ENCODE data around the gene TAS2R1. TPM values are rescaled to one million over a fixed set of nuclear protein-coding genes. Genes with fewer than 3 reads are reported as not detected.
"Not testable (repeated sequence)": the region's sequence is repeated elsewhere in the genome, so short reads cannot be mapped to it uniquely, and the experiment has no call there.

TAS2R1 gene
- total and polyA plus RNA-seq, 7 donors: not detected

GRCh38 chr5:9608093-9608492, 22.1 kb downstream of the TAS2R1 start:
- Histone ChIP-seq H3K27ac (no peak overlapping the region), H3K4me3 (no peak overlapping the region), H3K4me1 (no peaks in the 10 kb centered on the region), H3K9me3 (peaks cover 0 to 3% (median 0%) of the 10 kb centered on the region in 4 donors), H3K27me3 (no peaks in the 10 kb centered on the region), H3K36me3 (no peaks in the 10 kb centered on the region)
- TF ChIP-seq CTCF (IDR thresholded peaks at IDR 0.05) (no peak), POLR2AphosphoS5 (IDR thresholded peaks at IDR 0.05) (no peak), POLR2A (IDR thresholded peaks at IDR 0.05) (no peak), EP300 (IDR thresholded peaks at IDR 0.05) (no peak)
- intact Hi-C loops (cut with DNase I): no loop called here
- WGBS, 2 donors: 86 to 90% methylated on average over 2 of the region's 2 CpGs
- DNase-seq: no peak

GRCh38 chr5:9605041-9605838, 24.9 kb downstream of the TAS2R1 start:
- Histone ChIP-seq H3K36me3 (no peaks in the 10 kb centered on the region), H3K9me3 (no peaks in the 10 kb centered on the region)

DNA sequence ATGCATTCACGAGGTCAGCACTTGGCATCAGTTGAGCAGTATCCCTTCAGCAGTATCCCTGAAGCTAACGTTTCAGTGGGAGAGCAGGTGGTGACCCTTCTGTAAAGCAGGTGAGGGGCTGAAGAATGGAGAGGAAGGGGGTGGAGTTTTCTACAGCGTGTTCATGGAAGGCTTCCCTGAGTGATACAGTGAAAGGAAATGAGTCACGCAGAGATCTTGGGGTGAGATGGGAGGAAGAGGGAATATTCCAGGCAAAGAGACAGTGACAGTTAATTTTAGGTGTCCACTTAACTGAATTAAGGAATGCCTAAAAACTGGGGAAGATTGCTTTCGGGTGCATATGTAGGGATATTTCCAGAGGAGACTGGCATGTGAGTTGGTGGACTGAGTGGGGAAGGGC, 25.7 kb downstream of the TAS2R1 start:
- WGBS, 2 donors: 76 to 89% methylated on average over 5 of the region's 5 CpGs
- intact Hi-C loops (cut with DNase I): no loop called here
- Histone ChIP-seq H3K27me3 (no peaks in the 10 kb centered on the region), H3K4me1 (no peaks in the 10 kb centered on the region), H3K4me3 (no peak overlapping the region), H3K27ac (no peak overlapping the region), H3K36me3 (no peaks in the 10 kb centered on the region), H3K9me3 (no peaks in the 10 kb centered on the region)
- TF ChIP-seq POLR2AphosphoS5 (IDR thresholded peaks at IDR 0.05) (no peak), POLR2A (IDR thresholded peaks at IDR 0.05) (no peak), CTCF (IDR thresholded peaks at IDR 0.05) (no peak), EP300 (IDR thresholded peaks at IDR 0.05) (no peak)
- DNase-seq: no peak

More at GRCh38 chr5:9605041-9605838, 24.9 kb downstream of the TAS2R1 start:
- no peaks in the 10 kb centered on the region for H3K4me1 ChIP-seq
- H3K4me3 ChIP-seq: no peak overlapping the region
- no peak overlapping the region for H3K27ac ChIP-seq
- 75 to 93% methylated on average over 6 of the region's 6 CpGs for WGBS, 2 donors
- TF ChIP-seq POLR2AphosphoS5 (IDR thresholded peaks at IDR 0.05) (no peak), POLR2A (IDR thresholded peaks at IDR 0.05) (no peak), CTCF (IDR thresholded peaks at IDR 0.05) (no peak), EP300 (IDR thresholded peaks at IDR 0.05) (no peak)
- intact Hi-C loops (cut with DNase I): no loop called here
- no peak for DNase-seq
- H3K27me3 ChIP-seq: no peaks in the 10 kb centered on the region

DNA sequence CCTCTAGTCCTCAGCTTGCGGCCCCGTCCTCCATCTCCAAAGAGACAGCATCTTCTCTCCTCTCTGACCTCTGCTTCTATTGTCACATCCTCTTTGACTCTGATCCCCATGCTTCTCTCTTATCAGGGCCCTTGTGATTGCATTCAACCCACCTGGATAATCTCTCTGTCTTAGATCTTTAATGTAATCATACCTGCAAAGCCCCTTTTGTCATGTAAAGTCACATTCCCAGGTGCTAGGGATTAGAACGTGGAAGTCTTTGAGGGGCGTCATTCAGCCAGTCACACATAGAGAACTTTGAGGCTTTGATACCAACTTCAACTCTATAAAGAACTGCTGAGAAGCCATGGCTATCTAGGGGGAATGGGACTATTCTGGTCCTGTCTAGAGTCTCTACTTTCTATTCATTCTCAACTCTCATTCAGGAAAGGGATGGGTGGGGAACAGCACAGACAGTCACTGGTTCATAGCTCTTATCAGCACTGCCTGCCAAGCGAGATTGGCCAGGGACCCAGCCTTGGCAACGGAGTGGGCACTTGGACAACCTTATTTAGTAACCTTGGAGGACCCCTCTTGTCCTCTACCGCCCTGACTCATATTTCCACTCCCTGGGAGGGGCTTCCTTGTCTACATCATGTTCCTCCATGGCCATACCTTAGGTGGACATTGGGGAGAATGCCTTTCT, 29.0 kb downstream of the TAS2R1 start:
- Histone ChIP-seq H3K4me1 (no peaks in the 10 kb centered on the region), H3K27me3 (no peaks in the 10 kb centered on the region), H3K27ac (no peak overlapping the region), H3K36me3 (no peaks in the 10 kb centered on the region), H3K4me3 (no peak overlapping the region), H3K9me3 (no peaks in the 10 kb centered on the region)
- WGBS, 2 donors: 78 to 81% methylated on average over 7 of the region's 7 CpGs
- no peak for DNase-seq
- no peak for TF ChIP-seq POLR2AphosphoS5 (IDR thresholded peaks at IDR 0.05)
- intact Hi-C loops (cut with DNase I): no loop called here

- intact Hi-C loops (cut with DNase I): no loop called here
- TF ChIP-seq POLR2AphosphoS5 (IDR thresholded peaks at IDR 0.05): no peak
- TF ChIP-seq CTCF (IDR thresholded peaks at IDR 0.05): no peak
- TF ChIP-seq POLR2A (IDR thresholded peaks at IDR 0.05): no peak
- TF ChIP-seq EP300 (IDR thresholded peaks at IDR 0.05): no peak
- H3K27me3 ChIP-seq: no peaks in the 10 kb centered on the region
- H3K9me3 ChIP-seq: no peaks in the 10 kb centered on the region
- H3K36me3 ChIP-seq: no peaks in the 10 kb centered on the region
- no peaks in the 10 kb centered on the region for H3K4me1 ChIP-seq
- no peak overlapping the region for H3K27ac ChIP-seq
- no peak for DNase-seq
- 71 to 73% methylated on average over 3 of the region's 3 CpGs for WGBS, 2 donors
- H3K4me3 ChIP-seq: no peak overlapping the region
Measured at GRCh38 chr5:9599391-9599790, 30.8 kb downstream of the TAS2R1 start.

- H3K4me1 ChIP-seq; H3K4me3 ChIP-seq; H3K27ac ChIP-seq; H3K27me3 ChIP-seq; H3K9me3 ChIP-seq; H3K36me3 ChIP-seq; DNase-seq; intact Hi-C loops (cut with DNase I): not testable (repeated sequence)
- WGBS, 2 donors: 16 to 68% methylated on average over 6 of the region's 6 CpGs
Measured at GRCh38 chr5:9598329-9598728, 31.8 kb downstream of the TAS2R1 start.

DNA sequence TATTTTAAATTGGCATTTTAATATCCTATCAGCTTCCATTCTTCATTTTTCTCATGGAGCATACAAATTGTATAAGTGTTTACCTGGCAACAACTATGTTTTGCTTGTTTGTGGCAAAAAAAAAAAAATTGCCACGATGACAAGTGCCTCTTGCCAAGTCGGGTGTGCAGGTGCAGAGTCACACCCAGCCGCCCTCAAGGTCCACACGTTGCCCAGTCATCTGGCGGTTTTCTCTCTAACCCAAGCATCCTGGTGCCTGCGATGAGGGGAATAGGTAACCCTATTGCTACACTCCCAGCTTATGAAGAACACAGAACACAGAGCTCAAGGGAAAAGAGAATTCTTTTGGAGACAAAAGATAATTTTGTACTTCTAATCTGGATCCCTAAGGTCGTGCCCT, 32.8 kb downstream of the TAS2R1 start:
- H3K9me3 ChIP-seq; intact Hi-C loops (cut with DNase I); H3K36me3 ChIP-seq; DNase-seq; H3K4me1 ChIP-seq; H3K4me3 ChIP-seq; H3K27ac ChIP-seq; H3K27me3 ChIP-seq: not testable (repeated sequence)
- 10 to 55% methylated on average over 7 of the region's 7 CpGs for WGBS, 2 donors

Measured in sigmoid colon (tissue), 7 donors.